ENCODE data around the gene FBXL19. TPM values are rescaled to one million over a fixed set of nuclear protein-coding genes. Genes with fewer than 3 reads are reported as not detected.

The FBXL19 gene
- total and polyA plus RNA-seq, 2 of the 8 experiments (the other 6 are each of a cell fraction or from before 2014, with no cell fraction given): 47.2 to 72.2 TPM

DNA sequence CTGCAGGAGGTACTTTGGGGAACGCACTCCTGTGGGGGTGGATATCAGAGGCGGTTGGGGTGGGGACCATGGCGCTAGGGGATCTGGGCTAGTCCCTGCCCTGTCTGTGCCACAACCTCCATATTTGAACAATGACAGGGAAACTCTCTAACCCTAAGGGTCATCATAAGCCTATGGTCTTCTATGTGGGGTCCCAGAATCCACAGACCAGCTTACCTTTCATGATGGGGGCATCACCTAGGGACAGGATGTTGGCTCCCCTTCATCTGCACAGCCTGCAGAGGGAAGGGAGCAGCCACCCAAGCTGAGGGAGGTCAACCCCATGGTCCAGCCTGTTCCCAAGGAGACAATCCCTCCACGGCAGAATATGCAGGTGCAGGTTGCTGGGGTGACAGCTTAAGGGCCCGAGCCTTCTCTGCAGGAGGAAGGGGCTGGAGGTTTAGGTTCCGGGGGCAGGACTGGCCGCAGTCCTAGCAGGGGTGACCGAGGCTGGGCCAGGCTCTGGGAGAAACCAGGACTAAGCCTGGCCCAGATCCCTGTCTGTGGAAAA lies 27.2 kb downstream of the FBXL19 start (continued):
- TF ChIP-seq RAD21 (IDR thresholded peaks at IDR 0.05 in 1 of 2, conservative IDR thresholded peaks at IDR 0.05 in 1 of 2; ENCODE audit: low read depth in 2 of 2, low read length in 2 of 2) (no peak), RNF2 (IDR thresholded peaks at IDR 0.05; ENCODE audit: borderline replicate concordance, low read depth, low read length, missing control alignments, poor library complexity, severe bottlenecking) (no peak), YY1 (IDR thresholded peaks at IDR 0.05; ENCODE audit: low read depth, low read length) (no peak), BCL11A (IDR thresholded peaks at IDR 0.05; ENCODE audit: low read depth in 2 of 2, low read length in 2 of 2) (no peak), CHD1 (IDR thresholded peaks at IDR 0.05; ENCODE audit: low read depth, low read length) (no peak), HDAC2 (IDR thresholded peaks at IDR 0.05; ENCODE audit: borderline replicate concordance in 1 of 2, low read depth in 2 of 2, low read length in 2 of 2) (no peak), JUND (IDR thresholded peaks at IDR 0.05; ENCODE audit: low read length) (no peak), EGR1 (IDR thresholded peaks at IDR 0.05; ENCODE audit: borderline replicate concordance, low read depth, low read length) (no peak)
- TF ChIP-seq, protein P1, sequence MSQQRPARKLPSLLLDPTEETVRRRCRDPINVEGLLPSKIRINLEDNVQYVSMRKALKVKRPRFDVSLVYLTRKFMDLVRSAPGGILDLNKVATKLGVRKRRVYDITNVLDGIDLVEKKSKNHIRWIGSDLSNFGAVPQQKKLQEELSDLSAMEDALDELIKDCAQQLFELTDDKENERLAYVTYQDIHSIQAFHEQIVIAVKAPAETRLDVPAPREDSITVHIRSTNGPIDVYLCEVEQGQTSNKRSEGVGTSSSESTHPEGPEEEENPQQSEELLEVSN (IDR thresholded peaks at IDR 0.05): no peak
- TF ChIP-seq, protein P2, sequence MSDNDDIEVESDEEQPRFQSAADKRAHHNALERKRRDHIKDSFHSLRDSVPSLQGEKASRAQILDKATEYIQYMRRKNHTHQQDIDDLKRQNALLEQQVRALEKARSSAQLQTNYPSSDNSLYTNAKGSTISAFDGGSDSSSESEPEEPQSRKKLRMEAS (IDR thresholded peaks at IDR 0.05): no peak
